Testis (tissue), 2 donors: ENCODE results near the gene SLC6A20.

ENCODE experiments used
- POLR2A ChIP-seq: fragments of 450-650 bp; IDR thresholded peaks from one replicate; pipeline ENCODE4 v1.6.1; 2017; ENCODE audit warnings: antibody characterized with exemption, mild to moderate bottlenecking, moderate library complexity
- TF ChIP-seq, protein P1 (sequence below), 3 experiments: fragments of 450-650 bp in 2 of 3; fragments of 200-600 bp in 1 of 3; sonication (generic) in 1 of 3; IDR thresholded peaks; one replicate each; pipeline ENCODE4 v1.5.1; 2016 to 2019; ENCODE audit warnings: antibody characterized with exemption in 3 of 3, mild to moderate bottlenecking in 2 of 3, moderate library complexity in 1 of 3

DNA sequence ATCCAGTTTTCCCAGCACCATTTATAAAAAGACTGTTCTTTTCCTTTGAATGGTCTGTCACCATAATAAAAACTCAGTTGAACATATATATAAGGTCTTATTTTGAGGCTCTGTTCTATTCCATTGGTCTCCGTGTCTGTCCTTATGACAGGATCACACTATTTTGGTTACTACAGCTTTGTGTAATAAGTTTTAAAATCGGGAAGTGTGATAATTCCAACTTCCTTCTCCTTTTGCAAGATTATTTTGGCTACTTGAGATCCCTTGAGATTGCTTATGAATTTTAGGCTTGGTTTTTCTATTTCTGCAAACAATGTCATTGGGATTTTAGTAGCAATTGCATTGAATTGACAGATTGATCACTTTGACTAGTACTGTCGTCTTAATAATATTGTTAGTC is 71.4 kb downstream of the SLC6A20 start:
- TF ChIP-seq, protein P1, sequence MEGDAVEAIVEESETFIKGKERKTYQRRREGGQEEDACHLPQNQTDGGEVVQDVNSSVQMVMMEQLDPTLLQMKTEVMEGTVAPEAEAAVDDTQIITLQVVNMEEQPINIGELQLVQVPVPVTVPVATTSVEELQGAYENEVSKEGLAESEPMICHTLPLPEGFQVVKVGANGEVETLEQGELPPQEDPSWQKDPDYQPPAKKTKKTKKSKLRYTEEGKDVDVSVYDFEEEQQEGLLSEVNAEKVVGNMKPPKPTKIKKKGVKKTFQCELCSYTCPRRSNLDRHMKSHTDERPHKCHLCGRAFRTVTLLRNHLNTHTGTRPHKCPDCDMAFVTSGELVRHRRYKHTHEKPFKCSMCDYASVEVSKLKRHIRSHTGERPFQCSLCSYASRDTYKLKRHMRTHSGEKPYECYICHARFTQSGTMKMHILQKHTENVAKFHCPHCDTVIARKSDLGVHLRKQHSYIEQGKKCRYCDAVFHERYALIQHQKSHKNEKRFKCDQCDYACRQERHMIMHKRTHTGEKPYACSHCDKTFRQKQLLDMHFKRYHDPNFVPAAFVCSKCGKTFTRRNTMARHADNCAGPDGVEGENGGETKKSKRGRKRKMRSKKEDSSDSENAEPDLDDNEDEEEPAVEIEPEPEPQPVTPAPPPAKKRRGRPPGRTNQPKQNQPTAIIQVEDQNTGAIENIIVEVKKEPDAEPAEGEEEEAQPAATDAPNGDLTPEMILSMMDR (IDR thresholded peaks at IDR 0.05) = no peak
- no peak for TF ChIP-seq POLR2A
